ENCODE data around the gene FAM237A. TPM values are rescaled to one million over a fixed set of nuclear protein-coding genes. Genes with fewer than 3 reads are reported as not detected.

FAM237A gene
- total RNA-seq (2022), result not detected in 2 replicates
- Bru-seq, nascent RNA, result percentile 9 among the genes with signal in this experiment
- percentile 16 among the genes with signal in this experiment for BruChase-seq, experiment 1, labeled RNA remaining after a 6-hour chase
- BruChase-seq, experiment 2, labeled RNA remaining after a 2-hour chase, result not detected
- long read RNA-seq, result 0 reads

DNA sequence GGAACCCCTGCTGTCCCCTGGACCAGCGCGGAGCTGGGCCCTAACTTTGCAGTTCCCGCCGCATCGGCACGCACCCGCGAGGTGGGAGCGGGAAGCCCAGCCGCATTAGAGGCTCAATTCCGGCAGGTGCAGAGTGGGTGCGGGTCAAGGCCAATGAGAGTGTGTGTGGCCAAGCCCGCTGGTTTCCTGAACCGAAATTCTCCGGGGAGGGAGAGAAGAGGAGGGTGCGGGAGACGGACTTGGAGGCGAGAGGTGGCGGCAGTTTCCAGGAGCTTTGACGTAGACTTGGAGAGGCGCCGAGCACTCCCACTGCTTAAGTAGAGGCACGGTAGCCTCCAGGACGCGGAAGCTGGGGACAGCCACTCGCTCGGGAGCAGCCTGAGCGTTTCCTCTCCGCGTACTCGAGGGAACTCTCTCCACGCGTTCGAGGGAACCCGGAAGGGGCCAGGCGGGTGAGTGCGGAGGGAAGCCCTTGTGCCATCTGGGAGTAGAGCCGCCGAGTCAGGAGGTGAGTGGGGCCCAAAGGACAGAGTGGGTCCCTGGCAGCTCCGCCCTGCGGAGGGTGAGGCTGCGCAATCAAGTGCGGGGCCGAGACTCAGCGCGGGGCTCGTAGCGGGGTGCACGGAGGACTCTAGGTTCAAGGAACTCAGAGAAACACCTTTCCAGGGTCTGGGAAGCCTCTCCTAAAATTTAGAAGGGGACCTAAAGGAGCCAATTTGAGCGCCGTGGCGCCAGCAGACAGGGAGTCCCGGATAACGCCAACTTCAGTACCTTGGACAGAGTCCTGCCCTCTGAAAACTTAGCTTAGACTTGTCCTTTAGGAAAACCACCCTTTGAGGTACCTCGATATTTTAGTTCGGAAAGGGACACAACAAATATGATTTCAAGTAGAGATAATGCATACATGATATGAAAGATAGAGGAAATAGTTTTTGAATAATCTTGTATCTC lies at the start of gene FAM237A:
FAM237A (plus strand) TSS at position 413 of the 951 bp plus-strand sequence. CDS start 1,750 bp downstream, outside the sequence.
- Mint-ChIP-seq H3K9me3 (ENCODE audit: low read depth, unreplicated experiment) (peaks cover 2% of the 10 kb centered on the region), H3K4me3 (ENCODE audit: low read depth, unreplicated experiment) (no peak within 1 kb of the TSS), H3K4me1 (ENCODE audit: low read depth, unreplicated experiment) (no peaks in the 10 kb centered on the region), H3K36me3 (ENCODE audit: insufficient read depth, unreplicated experiment) (no peaks in the 10 kb centered on the region), H3K27ac (ENCODE audit: unreplicated experiment) (no peak within 1 kb of the TSS), H3K27me3 (ENCODE audit: unreplicated experiment) (no peaks in the 10 kb centered on the region)
- BruUV-seq (replicated peaks), result no TSS peak
- intact Hi-C loops (cut with micrococcal nuclease; ENCODE audit: unreplicated experiment), result no loop called here
- peak; percentile 45 for DNase-seq
- TF ChIP-seq, protein P1, sequence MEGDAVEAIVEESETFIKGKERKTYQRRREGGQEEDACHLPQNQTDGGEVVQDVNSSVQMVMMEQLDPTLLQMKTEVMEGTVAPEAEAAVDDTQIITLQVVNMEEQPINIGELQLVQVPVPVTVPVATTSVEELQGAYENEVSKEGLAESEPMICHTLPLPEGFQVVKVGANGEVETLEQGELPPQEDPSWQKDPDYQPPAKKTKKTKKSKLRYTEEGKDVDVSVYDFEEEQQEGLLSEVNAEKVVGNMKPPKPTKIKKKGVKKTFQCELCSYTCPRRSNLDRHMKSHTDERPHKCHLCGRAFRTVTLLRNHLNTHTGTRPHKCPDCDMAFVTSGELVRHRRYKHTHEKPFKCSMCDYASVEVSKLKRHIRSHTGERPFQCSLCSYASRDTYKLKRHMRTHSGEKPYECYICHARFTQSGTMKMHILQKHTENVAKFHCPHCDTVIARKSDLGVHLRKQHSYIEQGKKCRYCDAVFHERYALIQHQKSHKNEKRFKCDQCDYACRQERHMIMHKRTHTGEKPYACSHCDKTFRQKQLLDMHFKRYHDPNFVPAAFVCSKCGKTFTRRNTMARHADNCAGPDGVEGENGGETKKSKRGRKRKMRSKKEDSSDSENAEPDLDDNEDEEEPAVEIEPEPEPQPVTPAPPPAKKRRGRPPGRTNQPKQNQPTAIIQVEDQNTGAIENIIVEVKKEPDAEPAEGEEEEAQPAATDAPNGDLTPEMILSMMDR (IDR thresholded peaks at IDR 0.05; ENCODE audit: unreplicated experiment), result no peak
- CTCF ChIA-PET, result no interaction called here

DNA sequence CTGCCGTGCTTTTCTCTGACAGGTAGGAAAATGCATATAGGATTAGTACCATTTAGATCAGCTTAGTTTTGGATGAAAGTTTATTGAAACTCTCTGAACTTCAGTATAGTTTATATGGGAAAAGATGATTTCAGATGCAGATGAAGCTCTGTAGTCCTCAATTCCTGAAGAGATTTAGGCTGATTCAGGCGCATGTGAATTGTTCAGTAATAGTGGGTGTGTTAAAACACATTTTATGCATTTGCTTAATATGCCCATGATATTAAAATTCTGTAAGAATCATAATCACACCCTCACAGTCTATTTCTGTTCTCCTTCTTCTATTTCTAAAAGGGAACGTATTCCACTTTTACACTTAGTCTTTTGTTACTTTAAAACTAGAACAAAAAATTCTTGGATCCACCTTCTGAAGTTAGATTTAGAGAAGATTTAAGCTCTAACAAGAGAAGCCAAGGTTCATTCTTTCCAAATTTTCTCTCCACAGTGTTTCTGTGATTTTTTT lies 44.5 kb upstream of the FAM237A start:
- no TSS peak for BruUV-seq (replicated peaks)
- CTCF ChIA-PET, result no interaction called here

DNA sequence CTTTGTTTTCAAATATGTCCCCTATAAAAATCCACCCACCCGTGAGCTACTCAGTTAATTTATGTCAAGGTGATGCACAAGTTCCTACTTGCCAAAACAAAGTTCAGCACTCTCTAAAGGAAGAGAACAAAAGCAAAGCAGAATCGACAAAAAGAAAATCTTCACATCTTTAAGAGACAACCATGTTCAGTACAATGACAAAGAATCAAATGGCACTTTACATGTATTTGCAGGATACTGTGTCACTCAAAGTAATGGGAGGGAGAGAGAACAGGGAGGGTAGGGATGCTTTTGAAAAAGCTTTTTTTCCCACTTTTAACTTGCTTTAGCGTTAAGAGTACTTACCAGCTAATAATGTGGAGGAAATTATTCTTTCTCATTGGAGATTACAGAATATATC lies 39.0 kb upstream of the FAM237A start:
- CTCF ChIA-PET, result no interaction called here
- no peak for DNase-seq
- Mint-ChIP-seq H3K27ac (ENCODE audit: unreplicated experiment) (no peak overlapping the region), H3K27me3 (ENCODE audit: unreplicated experiment) (no peaks in the 10 kb centered on the region), H3K4me3 (ENCODE audit: low read depth, unreplicated experiment) (no peak overlapping the region), H3K4me1 (ENCODE audit: low read depth, unreplicated experiment) (no peaks in the 10 kb centered on the region), H3K36me3 (ENCODE audit: insufficient read depth, unreplicated experiment) (no peaks in the 10 kb centered on the region), H3K9me3 (ENCODE audit: low read depth, unreplicated experiment) (no peaks in the 10 kb centered on the region)
- TF ChIP-seq, protein P1 (IDR thresholded peaks at IDR 0.05; ENCODE audit: unreplicated experiment), result no peak
- no TSS peak for BruUV-seq (replicated peaks)
- intact Hi-C loops (cut with micrococcal nuclease; ENCODE audit: unreplicated experiment), result no loop called here

More for the DNA sequence above, 44.5 kb upstream of the FAM237A start:
- intact Hi-C loops (cut with micrococcal nuclease; ENCODE audit: unreplicated experiment), result no loop called here
- no peak overlapping the region for H3K27ac Mint-ChIP-seq (ENCODE audit: unreplicated experiment)
- H3K4me3 Mint-ChIP-seq (ENCODE audit: low read depth, unreplicated experiment), result no peak overlapping the region
- H3K9me3 Mint-ChIP-seq (ENCODE audit: low read depth, unreplicated experiment), result no peaks in the 10 kb centered on the region
- H3K27me3 Mint-ChIP-seq (ENCODE audit: unreplicated experiment), result no peaks in the 10 kb centered on the region
- H3K36me3 Mint-ChIP-seq (ENCODE audit: insufficient read depth, unreplicated experiment), result no peaks in the 10 kb centered on the region
- no peak for DNase-seq
- no peaks in the 10 kb centered on the region for H3K4me1 Mint-ChIP-seq (ENCODE audit: low read depth, unreplicated experiment)
- TF ChIP-seq, protein P1 (IDR thresholded peaks at IDR 0.05; ENCODE audit: unreplicated experiment), result no peak

DNA sequence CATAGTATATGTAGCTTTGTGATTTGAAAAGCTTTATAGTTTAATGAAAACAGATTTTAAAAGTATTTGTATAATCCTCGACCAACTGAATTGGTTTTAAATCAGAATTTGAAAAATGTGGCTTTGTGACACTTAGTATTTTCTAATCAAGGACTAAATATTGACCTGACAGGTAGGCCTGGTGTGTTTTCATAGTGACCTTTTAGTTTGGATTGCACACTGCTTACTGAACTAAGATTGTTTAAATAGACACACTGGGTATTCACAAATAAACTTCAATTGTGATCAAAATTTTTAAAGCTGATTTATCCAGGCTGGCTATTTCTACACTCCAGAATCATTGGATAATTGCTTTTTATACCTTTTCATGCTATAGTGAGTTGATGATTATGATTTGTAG lies 31.8 kb upstream of the FAM237A start:
- Mint-ChIP-seq H3K36me3 (ENCODE audit: insufficient read depth, unreplicated experiment) (no peaks in the 10 kb centered on the region), H3K4me1 (ENCODE audit: low read depth, unreplicated experiment) (peaks cover 8% of the 10 kb centered on the region), H3K27ac (ENCODE audit: unreplicated experiment) (no peak overlapping the region), H3K27me3 (ENCODE audit: unreplicated experiment) (no peaks in the 10 kb centered on the region), H3K4me3 (ENCODE audit: low read depth, unreplicated experiment) (no peak overlapping the region), H3K9me3 (ENCODE audit: low read depth, unreplicated experiment) (no peaks in the 10 kb centered on the region)
- TF ChIP-seq, protein P1 (IDR thresholded peaks at IDR 0.05; ENCODE audit: unreplicated experiment), result no peak
- DNase-seq, result no peak
- CTCF ChIA-PET, result no interaction called here
- intact Hi-C loops (cut with micrococcal nuclease; ENCODE audit: unreplicated experiment), result no loop called here
- BruUV-seq (replicated peaks), result no TSS peak

All from Calu3 (cell line).